Sigmoid colon (tissue), 4 donors: ENCODE measurements around the gene STRAP.

Experiments
- POLR2A ChIP-seq, 2 donors: fragments of 450-650 bp; IDR thresholded peaks; one replicate each; pipeline ENCODE4 v1.6.1; 2016; ENCODE audit warnings: antibody characterized with exemption in 2 of 2, mild to moderate bottlenecking in 2 of 2, moderate library complexity in 2 of 2
- POLR2AphosphoS5 ChIP-seq, 4 donors: sonication (generic); formaldehyde crosslinking; IDR thresholded peaks; one replicate each; pipeline ENCODE4 v1.6.1; 2017; ENCODE audit warnings: antibody characterized with exemption in 4 of 4
- TF ChIP-seq, protein P1 (sequence below), 4 experiments: fragments of 450-650 bp in 3 of 4; fragments of 200-600 bp in 1 of 4; IDR thresholded peaks; one replicate each; pipeline ENCODE4 v1.5.1; 2016 to 2019; ENCODE audit warnings: antibody characterized with exemption in 4 of 4, mild to moderate bottlenecking in 3 of 4, moderate library complexity in 2 of 4

DNA sequence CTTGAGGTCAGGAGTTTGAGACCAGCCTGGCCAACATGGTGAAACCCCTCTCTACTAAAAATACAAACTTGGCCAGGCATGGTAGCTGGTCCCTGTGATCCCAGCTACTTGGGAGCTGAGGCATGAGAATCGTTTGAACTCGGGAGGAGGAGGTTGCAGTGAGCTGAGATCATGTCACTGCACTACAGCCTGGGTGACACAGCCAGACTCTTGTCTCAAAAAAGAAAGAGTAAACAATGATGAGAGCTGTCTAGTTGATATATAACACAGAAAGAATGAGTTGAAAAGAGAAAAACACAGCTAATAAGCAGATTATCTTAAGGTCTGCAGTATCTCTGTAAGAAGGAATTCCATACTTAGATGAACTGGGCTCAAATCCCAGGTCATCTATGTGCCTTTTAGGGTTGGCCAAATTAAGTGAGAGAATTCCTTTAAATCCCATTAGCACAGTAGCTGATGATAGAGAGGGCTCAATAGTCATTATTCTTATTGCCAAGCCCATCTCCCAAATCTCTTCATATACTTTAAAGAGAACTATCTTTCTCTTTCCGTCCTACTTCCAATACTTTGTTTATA, 31.1 kb upstream of the STRAP start:
- TF ChIP-seq, protein P1, sequence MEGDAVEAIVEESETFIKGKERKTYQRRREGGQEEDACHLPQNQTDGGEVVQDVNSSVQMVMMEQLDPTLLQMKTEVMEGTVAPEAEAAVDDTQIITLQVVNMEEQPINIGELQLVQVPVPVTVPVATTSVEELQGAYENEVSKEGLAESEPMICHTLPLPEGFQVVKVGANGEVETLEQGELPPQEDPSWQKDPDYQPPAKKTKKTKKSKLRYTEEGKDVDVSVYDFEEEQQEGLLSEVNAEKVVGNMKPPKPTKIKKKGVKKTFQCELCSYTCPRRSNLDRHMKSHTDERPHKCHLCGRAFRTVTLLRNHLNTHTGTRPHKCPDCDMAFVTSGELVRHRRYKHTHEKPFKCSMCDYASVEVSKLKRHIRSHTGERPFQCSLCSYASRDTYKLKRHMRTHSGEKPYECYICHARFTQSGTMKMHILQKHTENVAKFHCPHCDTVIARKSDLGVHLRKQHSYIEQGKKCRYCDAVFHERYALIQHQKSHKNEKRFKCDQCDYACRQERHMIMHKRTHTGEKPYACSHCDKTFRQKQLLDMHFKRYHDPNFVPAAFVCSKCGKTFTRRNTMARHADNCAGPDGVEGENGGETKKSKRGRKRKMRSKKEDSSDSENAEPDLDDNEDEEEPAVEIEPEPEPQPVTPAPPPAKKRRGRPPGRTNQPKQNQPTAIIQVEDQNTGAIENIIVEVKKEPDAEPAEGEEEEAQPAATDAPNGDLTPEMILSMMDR (IDR thresholded peaks at IDR 0.05): no peak
- TF ChIP-seq POLR2AphosphoS5 (IDR thresholded peaks at IDR 0.05): no peak
- no peak for TF ChIP-seq POLR2A (IDR thresholded peaks at IDR 0.05)
